Endothelial cell of umbilical vein (primary cell): Measurements from ENCODE around the gene OSGEPL1. TPM values are rescaled to one million over a fixed set of nuclear protein-coding genes. Genes with fewer than 3 reads are reported as not detected.

Experiments
- BruUV-seq: library from RNA; stranded (reverse); fragments of 400-500 nt; replicated peaks from 2 replicates; lab custom pipeline; 2021; lab: Mats Ljungman, UMichigan
- CTCF ChIA-PET: fragments of 300-600, 350-600 bp; sonication (Branson Sonifier 250); formaldehyde crosslinking; loops from one replicate; lab custom pipeline; 2021; ENCODE audit warnings: antibody characterized with exemption, inconsistent platforms; lab: Charles Lee
- POLR2A ChIA-PET: fragments of 300-600, 350-600 bp; sonication (Branson Sonifier 250); formaldehyde crosslinking; loops from one replicate; lab custom pipeline; 2021; ENCODE audit warnings: antibody characterized with exemption, inconsistent platforms; lab: Charles Lee
- DNase-seq: peaks from one replicate; pipeline ENCODE4 v3.0.0-alpha.2; 2011; ENCODE audit warnings: low read depth, low spot score
- FAIRE-seq: peaks from 2 replicates; lab custom pipeline; 2011; peaks lifted over from hg19 to GRCh38; lab: Jason Lieb, UNC
- H2AFZ ChIP-seq: 2 replicates; pipeline ENCODE4 v1.6.0; 2012; ENCODE audit warnings: low read depth, low read length, control low read depth, inconsistent platforms
- H3K27ac ChIP-seq: 2 replicates; pipeline ENCODE4 v1.5.1; 2011; ENCODE audit warnings: low read depth, mild to moderate bottlenecking, control low read depth, low read length, moderate library complexity; ENCODE audit not compliant: insufficient read depth
- H3K27me3 ChIP-seq, 2 experiments: 2 replicates each; pipeline versions ENCODE4 v1.6.0 to v1.6.1; 2011; ENCODE audit warnings: low read length in 2 of 2, mixed read lengths in 1 of 2; ENCODE audit not compliant: control insufficient read depth in 2 of 2, insufficient read depth in 2 of 2
- H3K36me3 ChIP-seq, 2 experiments: 2 replicates in 1 of 2; 3 replicates in 1 of 2; pipeline ENCODE4 v1.5.1; 2011; ENCODE audit warnings: low read length in 2 of 2, mild to moderate bottlenecking in 1 of 2, moderate library complexity in 1 of 2; ENCODE audit not compliant: control insufficient read depth in 2 of 2, insufficient read depth in 2 of 2; ENCODE audit errors: extremely low read depth in 1 of 2
- H3K4me1 ChIP-seq: 3 replicates; pipeline ENCODE4 v1.5.1; 2011; ENCODE audit warnings: mild to moderate bottlenecking, low read length; ENCODE audit not compliant: control insufficient read depth, insufficient read depth; ENCODE audit errors: extremely low read depth
- H3K4me2 ChIP-seq: 2 replicates; pipeline ENCODE4 v1.6.1; 2011; ENCODE audit warnings: low read length, control low read depth, mixed read lengths; ENCODE audit not compliant: insufficient read depth
- H3K4me3 ChIP-seq, 3 experiments: fragments of 200-600 bp in 1 of 3; sonication (generic), shearing (Covaris generic) in 1 of 3; replicated peaks in 1 of 3; 2 replicates each; pipeline ENCODE4 v1.5.1; 2011 to 2016; ENCODE audit warnings: control low read depth in 3 of 3, low read length in 3 of 3, mild to moderate bottlenecking in 2 of 3, inconsistent platforms in 1 of 3, low read depth in 1 of 3, moderate library complexity in 1 of 3; ENCODE audit not compliant: insufficient read depth in 1 of 3
- H3K79me2 ChIP-seq: 2 replicates; pipeline ENCODE4 v1.6.0; 2012; ENCODE audit warnings: low read length, inconsistent platforms; ENCODE audit not compliant: control insufficient read depth, insufficient read depth
- H3K9ac ChIP-seq: replicated peaks from 2 replicates; pipeline ENCODE3; 2011; ENCODE audit warnings: low read length, control low read depth; ENCODE audit not compliant: insufficient read depth; ENCODE audit errors: extremely low read depth
- H3K9me1 ChIP-seq: replicated peaks from 3 replicates; pipeline ENCODE4 v1.6.0; 2011; ENCODE audit warnings: mild to moderate bottlenecking, low read length; ENCODE audit not compliant: control insufficient read depth, insufficient read depth; ENCODE audit errors: extremely low read depth
- H3K9me3 ChIP-seq: replicated peaks from 2 replicates; pipeline ENCODE4 v1.5.1; 2012; ENCODE audit warnings: low read length, inconsistent platforms; ENCODE audit not compliant: control insufficient read depth, insufficient read depth
- H4K20me1 ChIP-seq: replicated peaks from 2 replicates; pipeline ENCODE3; 2011; ENCODE audit warnings: mild to moderate bottlenecking, low read length; ENCODE audit not compliant: control insufficient read depth, insufficient read depth; ENCODE audit errors: extremely low read depth
- GATA2 ChIP-seq: IDR thresholded peaks from 2 replicates; pipeline ENCODE4 v1.7.0; 2011; ENCODE audit warnings: low read depth, mild to moderate bottlenecking, moderate library complexity, mixed read lengths, low read length; ENCODE audit not compliant: insufficient read length, insufficient read depth
- JUN ChIP-seq: IDR thresholded peaks from 2 replicates; pipeline ENCODE4 v1.6.1; 2011; ENCODE audit warnings: borderline replicate concordance, low read depth; ENCODE audit not compliant: insufficient read length, insufficient read depth
- MAX ChIP-seq: IDR thresholded peaks from 2 replicates; pipeline ENCODE4 v1.6.1; 2011; ENCODE audit not compliant: insufficient read depth, insufficient read length
- MYC ChIP-seq: IDR thresholded peaks from one replicate; pipeline ENCODE4 v1.6.1; 2011; ENCODE audit warnings: mild to moderate bottlenecking, low read depth, low read length
- POLR2A ChIP-seq: IDR thresholded peaks from 2 replicates; pipeline ENCODE4 v1.6.1; 2012; ENCODE audit warnings: low read depth, mild to moderate bottlenecking, control low read depth, low read length
- POLR2AphosphoS5 ChIP-seq: IDR thresholded peaks from 2 replicates; pipeline ENCODE4 v1.6.1; 2012; ENCODE audit warnings: low read depth, mild to moderate bottlenecking, control low read depth, low read length, moderate library complexity; ENCODE audit not compliant: insufficient read depth
- dilution Hi-C: fragments of 300-500 bp; cut with MboI; formaldehyde crosslinking; loops from one replicate; pipeline ENCODE4 v1.15.0; 2019; ENCODE audit warnings: low sequenced_read_pairs; ENCODE audit not compliant: extremely low pct_ligation_motif_present
- intact Hi-C: fragments of 100-400 bp; cut with micrococcal nuclease; formaldehyde crosslinking; loops from one replicate; pipeline ENCODE4 v1.10.0; 2022
- polyA plus RNA-seq, 4 experiments: library from polyadenylated mRNA; depleted of rRNA in 3 of 4; stranded (reverse) in 3 of 4; unstranded in 1 of 4; fragments of >200 nt; gene quantifications; 2 replicates each; pipeline versions ENCODE4 v1.2.1 to v1.2.3, GENCODE V29; 2011 to 2012; ENCODE audit warnings: missing spikeins in 1 of 4
- total RNA-seq: library from RNA; stranded (reverse); gene quantifications from 2 replicates; pipeline ENCODE4 v1.2.3, GENCODE V29; 2021
- TF ChIP-seq, protein P1 (sequence below), 2 donors: IDR thresholded peaks; 1 replicate in 1 of 2; 2 replicates in 1 of 2; pipeline ENCODE4 v1.5.1; 2011; ENCODE audit warnings: low read length in 2 of 2, mild to moderate bottlenecking in 2 of 2, moderate library complexity in 2 of 2, control low read depth in 1 of 2, inconsistent platforms in 1 of 2, low read depth in 1 of 2; ENCODE audit not compliant: insufficient read depth in 1 of 2; ENCODE audit errors: extremely low read depth in 1 of 2

Gene OSGEPL1
- total and polyA plus RNA-seq, 2 donors (not counting 3 experiments of a cell fraction or from before 2014, with no cell fraction given) = 2.7 to 5.9 TPM

GRCh38 chr2:189772212-189772611, 9.6 kb upstream of the OSGEPL1 start:
- Histone ChIP-seq H3K4me3 (no peak overlapping the region), H2AFZ (no peak overlapping the region), H3K4me2 (no peak overlapping the region), H3K9ac (no peak overlapping the region), H4K20me1 (no peaks in the 10 kb centered on the region), H3K79me2 (no peaks in the 10 kb centered on the region), H3K36me3 (peaks cover 11 to 29% of the 10 kb centered on the region in 2 experiments), H3K27ac (no peak overlapping the region), H3K27me3 (no peaks in the 10 kb centered on the region), H3K4me1 (no peaks in the 10 kb centered on the region), H3K9me3 (no peaks in the 10 kb centered on the region), H3K9me1 (no peaks in the 10 kb centered on the region)
- intact Hi-C loops (no loop called here), dilution Hi-C loops (no loop called here)
- TF ChIP-seq JUN (no peak), POLR2A (no peak), POLR2AphosphoS5 (no peak), MYC (no peak), GATA2 (no peak), MAX (no peak)
- TF ChIP-seq, protein P1, sequence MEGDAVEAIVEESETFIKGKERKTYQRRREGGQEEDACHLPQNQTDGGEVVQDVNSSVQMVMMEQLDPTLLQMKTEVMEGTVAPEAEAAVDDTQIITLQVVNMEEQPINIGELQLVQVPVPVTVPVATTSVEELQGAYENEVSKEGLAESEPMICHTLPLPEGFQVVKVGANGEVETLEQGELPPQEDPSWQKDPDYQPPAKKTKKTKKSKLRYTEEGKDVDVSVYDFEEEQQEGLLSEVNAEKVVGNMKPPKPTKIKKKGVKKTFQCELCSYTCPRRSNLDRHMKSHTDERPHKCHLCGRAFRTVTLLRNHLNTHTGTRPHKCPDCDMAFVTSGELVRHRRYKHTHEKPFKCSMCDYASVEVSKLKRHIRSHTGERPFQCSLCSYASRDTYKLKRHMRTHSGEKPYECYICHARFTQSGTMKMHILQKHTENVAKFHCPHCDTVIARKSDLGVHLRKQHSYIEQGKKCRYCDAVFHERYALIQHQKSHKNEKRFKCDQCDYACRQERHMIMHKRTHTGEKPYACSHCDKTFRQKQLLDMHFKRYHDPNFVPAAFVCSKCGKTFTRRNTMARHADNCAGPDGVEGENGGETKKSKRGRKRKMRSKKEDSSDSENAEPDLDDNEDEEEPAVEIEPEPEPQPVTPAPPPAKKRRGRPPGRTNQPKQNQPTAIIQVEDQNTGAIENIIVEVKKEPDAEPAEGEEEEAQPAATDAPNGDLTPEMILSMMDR (IDR thresholded peaks at IDR 0.05; ENCODE audit: extremely low read depth in 1 of 2, insufficient read depth in 1 of 2, low read depth in 1 of 2, low read length in 2 of 2) = no peak
- DNase-seq (no peak), FAIRE-seq (no peak)
- POLR2A ChIA-PET = interaction anchor here (1.1 kb wide), 1 partner anchor 332 kb away, joined by 3 read pairs; no protein-coding TSS in a partner anchor
- CTCF ChIA-PET = interaction anchor here (1.1 to 1.2 kb wide), 2 partner anchors 9 to 11 kb away, joined by 3 to 4 read pairs; partner anchors contain the start of gene OSGEPL1
- BruUV-seq = no TSS peak
